ENCODE measurements around the gene NCAM1. TPM values are rescaled to one million over a fixed set of nuclear protein-coding genes. Genes with fewer than 3 reads are reported as not detected.

NCAM1 gene
- total and polyA plus RNA-seq, 4 experiments from 2014 or later: 0.39 TPM; not detected in 3

DNA sequence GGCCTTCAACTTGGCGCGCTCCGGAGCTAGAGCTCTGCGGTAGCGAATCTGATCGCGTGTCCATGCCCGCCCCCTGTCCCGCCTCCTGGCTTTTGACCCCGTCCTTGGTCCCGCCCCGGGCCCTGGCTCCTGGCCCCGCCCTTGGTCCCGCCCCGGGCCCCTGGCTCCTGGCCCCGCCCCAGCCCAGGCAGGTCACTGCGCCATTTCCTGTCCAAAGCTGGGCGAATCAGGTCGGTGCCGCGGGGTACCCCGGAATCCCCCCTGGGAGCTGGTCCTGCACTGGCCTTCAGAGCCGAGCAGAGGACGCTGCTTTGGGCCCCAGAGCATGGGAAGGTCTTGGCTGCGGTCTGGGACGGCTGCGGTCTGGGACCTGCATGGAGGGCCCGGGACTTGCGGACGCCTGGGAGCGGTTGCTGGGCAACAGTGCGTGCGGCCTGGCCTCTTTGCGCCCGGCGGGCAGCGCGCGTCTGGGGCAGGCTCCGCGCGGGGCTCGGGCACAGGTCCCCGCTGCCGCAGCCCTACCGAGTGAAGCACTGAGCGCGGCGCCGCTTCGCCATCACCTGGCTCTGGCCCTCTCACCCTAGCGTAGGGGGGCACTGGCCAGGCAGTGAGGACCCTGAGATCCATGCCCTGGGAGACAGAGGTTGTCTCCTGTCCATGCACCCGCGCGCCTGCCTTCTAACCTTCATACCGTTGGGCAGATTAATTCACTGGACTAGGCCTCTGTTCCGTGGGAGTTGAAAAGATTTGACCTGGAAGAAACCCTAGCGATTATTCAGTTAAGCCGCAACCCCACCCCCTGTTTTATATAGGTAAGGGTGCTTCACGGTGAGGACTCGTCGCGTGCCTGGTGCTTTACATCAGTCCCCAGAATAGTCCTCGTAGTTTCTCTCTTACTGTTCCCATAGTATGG lies 353.4 kb downstream of the NCAM1 start, which contains the start of gene TTC12:
Gene TTC12 (plus strand): TSS at position 195 of the 913 bp plus-strand sequence. CDS start 1,675 bp downstream, outside the sequence.
- ChIA-PET CTCF (ENCODE audit: partially characterized antibody) (interaction anchor here (0.6 to 2.1 kb wide), 7 partner anchors 10 to 1095 kb away, joined by 3 to 11 read pairs (median 3); no protein-coding TSS in a partner anchor), POLR2A (ENCODE audit: partially characterized antibody) (interaction anchor here (0.6 to 1.2 kb wide), 8 partner anchors 8 to 1388 kb away, joined by 3 to 5 read pairs (median 3); no protein-coding TSS in a partner anchor)
- peaks cover 25 to 33% of the 10 kb centered on the region in 2 donors for H3K36me3 Mint-ChIP-seq
- H3K4me3 Mint-ChIP-seq: peak within 1 kb of the TSS; percentile 79 to 91 (median 88)
- H3K27ac Mint-ChIP-seq: peak within 1 kb of the TSS; percentile 79 to 95 (median 94)
- peaks cover 27 to 52% (median 38%) of the 10 kb centered on the region in 4 donors for H3K4me1 Mint-ChIP-seq
- H3K27me3 Mint-ChIP-seq: no peaks in the 10 kb centered on the region
- peaks cover 20% of the 10 kb centered on the region for H3K4me1 ChIP-seq (ENCODE audit: insufficient read depth, low read length)
- H3K27me3 ChIP-seq (ENCODE audit: insufficient read depth, low read length): no peaks in the 10 kb centered on the region
- H3K4me3 ChIP-seq (ENCODE audit: low read length in 2 of 2): peak within 1 kb of the TSS; percentile 24 to 84
- H3K9me3 Mint-ChIP-seq: no peaks in the 10 kb centered on the region
- peak within 1 kb of the TSS; percentile 85 for H3K27ac ChIP-seq (ENCODE audit: low read depth, low read length)
- intact Hi-C loops (cut with micrococcal nuclease): loop anchor here (2.0 to 10.0 kb wide), 7 partner anchors 458 to 1440 kb away; partner anchors contain the start of genes ALG9, C11orf71, CFAP68 and FDXACB1
- H3K36me3 ChIP-seq (ENCODE audit: insufficient read depth, low read length): peaks cover 10% of the 10 kb centered on the region
- DNase-seq: peak; percentile 87 to 91 (median 89)
- no peaks in the 10 kb centered on the region for H3K9me3 ChIP-seq (ENCODE audit: control insufficient read depth in 1 of 2, low read length in 2 of 2)

DNA sequence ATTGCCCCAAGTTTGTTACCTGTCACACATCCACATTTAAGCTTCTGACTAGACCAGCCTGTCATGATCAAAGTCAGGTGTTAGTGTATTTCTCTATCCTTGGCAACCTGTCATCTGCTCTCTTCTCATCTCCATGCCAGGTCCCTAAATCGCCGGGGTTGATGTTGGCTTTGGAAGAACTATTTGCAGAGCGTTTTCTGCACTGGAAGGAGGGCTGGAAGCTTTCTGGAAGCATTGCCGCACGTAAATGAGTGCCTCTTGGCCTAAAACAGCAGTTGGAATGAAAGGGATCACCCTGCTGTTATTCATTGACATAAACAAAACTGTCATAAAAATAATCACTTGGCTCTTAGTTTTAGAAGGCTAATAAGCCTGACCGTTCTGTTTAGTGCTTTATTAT lies 354.6 kb downstream of the NCAM1 start:
- peak overlapping the region; percentile 79 to 90 (median 87) for H3K4me3 Mint-ChIP-seq
- H3K4me1 Mint-ChIP-seq: peaks cover 27 to 58% (median 40%) of the 10 kb centered on the region in 4 donors
- H3K27me3 ChIP-seq (ENCODE audit: insufficient read depth, low read length): no peaks in the 10 kb centered on the region
- POLR2A ChIA-PET (ENCODE audit: partially characterized antibody): interaction anchor here (0.6 kb wide), 1 partner anchor 1089 kb away, joined by 4 read pairs; no protein-coding TSS in a partner anchor
- intact Hi-C loops (cut with micrococcal nuclease): loop anchor here (2.0 to 10.0 kb wide), 5 partner anchors 457 to 1441 kb away; partner anchors contain the start of genes ALG9, C11orf71, CFAP68 and FDXACB1
- no peak for DNase-seq
- no peak overlapping the region for H3K27ac ChIP-seq (ENCODE audit: low read depth, low read length)
- no peak overlapping the region for H3K4me3 ChIP-seq (ENCODE audit: low read length in 2 of 2)
- no peaks in the 10 kb centered on the region for H3K9me3 Mint-ChIP-seq
- CTCF ChIA-PET (ENCODE audit: partially characterized antibody): no interaction called here
- no peaks in the 10 kb centered on the region for H3K9me3 ChIP-seq (ENCODE audit: control insufficient read depth in 1 of 2, low read length in 2 of 2)
- peaks cover 10% of the 10 kb centered on the region for H3K36me3 ChIP-seq (ENCODE audit: insufficient read depth, low read length)
- H3K27me3 Mint-ChIP-seq: no peaks in the 10 kb centered on the region
- peak overlapping the region; percentile 79 to 95 (median 93) for H3K27ac Mint-ChIP-seq
- peaks cover 30 to 39% of the 10 kb centered on the region in 2 donors for H3K36me3 Mint-ChIP-seq
- H3K4me1 ChIP-seq (ENCODE audit: insufficient read depth, low read length): peaks cover 20% of the 10 kb centered on the region

GRCh38 chr11:113316256-113316655 lies 355.0 kb downstream of the NCAM1 start:
- no peaks in the 10 kb centered on the region for H3K9me3 Mint-ChIP-seq
- H3K4me1 ChIP-seq (ENCODE audit: insufficient read depth, low read length): peaks cover 20% of the 10 kb centered on the region
- no peaks in the 10 kb centered on the region for H3K9me3 ChIP-seq (ENCODE audit: control insufficient read depth in 1 of 2, low read length in 2 of 2)
- H3K36me3 ChIP-seq (ENCODE audit: insufficient read depth, low read length): peaks cover 10% of the 10 kb centered on the region
- H3K36me3 Mint-ChIP-seq: peaks cover 32 to 39% of the 10 kb centered on the region in 2 donors
- DNase-seq: no peak
- peak overlapping the region in 5 of 7 donors; percentile 12 to 94 (median 57) for H3K27ac Mint-ChIP-seq
- ChIA-PET POLR2A (ENCODE audit: partially characterized antibody) (no interaction called here), CTCF (ENCODE audit: partially characterized antibody) (no interaction called here)
- H3K4me3 ChIP-seq (ENCODE audit: low read length in 2 of 2): no peak overlapping the region
- no peak overlapping the region for H3K27ac ChIP-seq (ENCODE audit: low read depth, low read length)
- H3K4me3 Mint-ChIP-seq: peak overlapping the region in 3 of 8 donors; percentile 24 to 55 (median 47)
- intact Hi-C loops (cut with micrococcal nuclease): loop anchor here (5.0 to 10.0 kb wide), 3 partner anchors 849 to 1441 kb away; partner anchors contain the start of genes ALG9, C11orf71, CFAP68 and FDXACB1
- H3K27me3 Mint-ChIP-seq: no peaks in the 10 kb centered on the region
- H3K27me3 ChIP-seq (ENCODE audit: insufficient read depth, low read length): no peaks in the 10 kb centered on the region
- H3K4me1 Mint-ChIP-seq: peaks cover 27 to 58% (median 40%) of the 10 kb centered on the region in 4 donors

GRCh38 chr11:113317339-113317738 lies 356.1 kb downstream of the NCAM1 start:
- intact Hi-C loops (cut with micrococcal nuclease): loop anchor here (5.0 to 10.0 kb wide), 3 partner anchors 847 to 1443 kb away; partner anchors contain the start of genes ALG9, C11orf71, CFAP68 and FDXACB1
- H3K27me3 ChIP-seq (ENCODE audit: insufficient read depth, low read length): no peaks in the 10 kb centered on the region
- H3K27ac ChIP-seq (ENCODE audit: low read depth, low read length): no peak overlapping the region
- H3K27me3 Mint-ChIP-seq: no peaks in the 10 kb centered on the region
- DNase-seq: no peak
- peak overlapping the region in 1 of 8 donors; percentile 1 for H3K4me3 Mint-ChIP-seq
- H3K36me3 Mint-ChIP-seq: peaks cover 36 to 39% of the 10 kb centered on the region in 2 donors
- POLR2A ChIA-PET (ENCODE audit: partially characterized antibody): no interaction called here
- peak overlapping the region in 4 of 7 donors; percentile 41 to 72 (median 44) for H3K27ac Mint-ChIP-seq
- peaks cover 27 to 62% (median 39%) of the 10 kb centered on the region in 4 donors for H3K4me1 Mint-ChIP-seq
- H3K4me3 ChIP-seq (ENCODE audit: low read length in 2 of 2): no peak overlapping the region
- H3K4me1 ChIP-seq (ENCODE audit: insufficient read depth, low read length): peaks cover 20% of the 10 kb centered on the region
- no peaks in the 10 kb centered on the region for H3K9me3 ChIP-seq (ENCODE audit: control insufficient read depth in 1 of 2, low read length in 2 of 2)
- H3K9me3 Mint-ChIP-seq: no peaks in the 10 kb centered on the region
- CTCF ChIA-PET (ENCODE audit: partially characterized antibody): no interaction called here
- peaks cover 10% of the 10 kb centered on the region for H3K36me3 ChIP-seq (ENCODE audit: insufficient read depth, low read length)

DNA sequence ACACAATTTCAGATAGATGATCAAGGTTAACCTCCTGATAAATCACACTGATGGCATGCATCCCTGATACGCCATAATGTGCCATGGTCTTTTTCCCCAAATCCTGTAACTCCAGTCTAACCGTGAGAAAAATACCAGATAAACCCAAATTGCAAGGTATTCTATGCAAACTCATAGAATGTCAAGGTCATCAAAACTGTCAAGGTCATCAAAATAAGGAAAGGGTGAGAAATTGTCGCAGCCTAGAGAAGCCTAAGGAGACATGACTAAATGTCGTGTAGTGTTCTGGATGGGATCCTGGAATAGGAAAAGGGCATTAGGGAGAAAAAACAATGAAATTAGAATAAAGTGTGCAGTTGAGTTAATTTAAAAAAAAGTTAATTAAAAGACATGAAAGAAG lies 357.9 kb downstream of the NCAM1 start:
- no peak overlapping the region for H3K27ac Mint-ChIP-seq
- H3K27me3 Mint-ChIP-seq: no peaks in the 10 kb centered on the region
- H3K9me3 Mint-ChIP-seq: no peaks in the 10 kb centered on the region
- H3K4me3 Mint-ChIP-seq: no peak overlapping the region
- H3K36me3 Mint-ChIP-seq: peaks cover 45 to 50% of the 10 kb centered on the region in 2 donors
- H3K4me1 Mint-ChIP-seq: peaks cover 17 to 57% (median 30%) of the 10 kb centered on the region in 4 donors
- intact Hi-C loops (cut with micrococcal nuclease): loop anchor here (5.0 to 10.0 kb wide), 3 partner anchors 846 to 1444 kb away; partner anchors contain the start of genes ALG9, C11orf71, CFAP68 and FDXACB1
- ChIA-PET CTCF (ENCODE audit: partially characterized antibody) (no interaction called here), POLR2A (ENCODE audit: partially characterized antibody) (no interaction called here)
- H3K36me3 ChIP-seq (ENCODE audit: insufficient read depth, low read length): peaks cover 10% of the 10 kb centered on the region
- H3K9me3 ChIP-seq (ENCODE audit: control insufficient read depth in 1 of 2, low read length in 2 of 2): no peaks in the 10 kb centered on the region
- DNase-seq: no peak
- peaks cover 7% of the 10 kb centered on the region for H3K4me1 ChIP-seq (ENCODE audit: insufficient read depth, low read length)
- H3K27ac ChIP-seq (ENCODE audit: low read depth, low read length): no peak overlapping the region
- no peaks in the 10 kb centered on the region for H3K27me3 ChIP-seq (ENCODE audit: insufficient read depth, low read length)
- no peak overlapping the region for H3K4me3 ChIP-seq (ENCODE audit: low read length in 2 of 2)

DNA sequence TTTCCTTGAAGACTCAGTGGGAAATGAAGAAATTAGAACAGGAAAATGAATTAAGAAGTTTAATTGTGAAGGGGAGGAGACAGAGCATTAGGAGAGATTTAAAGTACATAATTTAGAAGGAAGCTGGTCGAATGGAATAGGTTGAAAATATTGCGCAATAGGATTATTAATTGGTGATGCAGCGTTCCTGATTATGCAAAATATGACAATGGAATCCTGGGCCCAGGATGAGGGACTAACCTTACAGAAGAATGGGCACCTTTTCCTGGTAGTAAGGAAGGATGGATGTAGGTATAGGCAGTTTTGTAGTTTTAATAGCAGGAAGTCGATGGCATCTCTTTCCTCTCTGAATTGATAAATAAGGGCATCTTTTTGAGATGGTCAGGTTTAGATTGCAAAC lies 360.9 kb downstream of the NCAM1 start:
- H3K4me1 ChIP-seq (ENCODE audit: insufficient read depth, low read length): no peaks in the 10 kb centered on the region
- Mint-ChIP-seq H3K9me3 (no peaks in the 10 kb centered on the region), H3K27ac (peak overlapping the region in 1 of 7 donors; percentile 16), H3K27me3 (no peaks in the 10 kb centered on the region), H3K36me3 (peaks cover 58 to 77% of the 10 kb centered on the region in 2 donors), H3K4me3 (no peak overlapping the region), H3K4me1 (peaks cover 3 to 33% (median 12%) of the 10 kb centered on the region in 4 donors)
- ChIA-PET POLR2A (ENCODE audit: partially characterized antibody) (no interaction called here), CTCF (ENCODE audit: partially characterized antibody) (no interaction called here)
- no peak overlapping the region for H3K27ac ChIP-seq (ENCODE audit: low read depth, low read length)
- intact Hi-C loops (cut with micrococcal nuclease): no loop called here
- no peaks in the 10 kb centered on the region for H3K27me3 ChIP-seq (ENCODE audit: insufficient read depth, low read length)
- H3K4me3 ChIP-seq (ENCODE audit: low read length in 2 of 2): no peak overlapping the region
- peaks cover 30% of the 10 kb centered on the region for H3K36me3 ChIP-seq (ENCODE audit: insufficient read depth, low read length)
- no peaks in the 10 kb centered on the region for H3K9me3 ChIP-seq (ENCODE audit: control insufficient read depth in 1 of 2, low read length in 2 of 2)
- no peak for DNase-seq

GRCh38 chr11:113324250-113324649 lies 363.0 kb downstream of the NCAM1 start:
- DNase-seq: no peak
- Histone ChIP-seq H3K4me3 (ENCODE audit: low read length in 2 of 2) (no peak overlapping the region), H3K36me3 (ENCODE audit: insufficient read depth, low read length) (peaks cover 21% of the 10 kb centered on the region), H3K27me3 (ENCODE audit: insufficient read depth, low read length) (no peaks in the 10 kb centered on the region), H3K4me1 (ENCODE audit: insufficient read depth, low read length) (no peaks in the 10 kb centered on the region), H3K27ac (ENCODE audit: low read depth, low read length) (no peak overlapping the region), H3K9me3 (ENCODE audit: control insufficient read depth in 1 of 2, low read length in 2 of 2) (no peaks in the 10 kb centered on the region)
- Mint-ChIP-seq H3K4me1 (peaks cover 0 to 22% (median 7%) of the 10 kb centered on the region in 4 donors), H3K36me3 (peaks cover 52 to 80% of the 10 kb centered on the region in 2 donors), H3K4me3 (no peak overlapping the region), H3K27me3 (no peaks in the 10 kb centered on the region), H3K27ac (no peak overlapping the region), H3K9me3 (no peaks in the 10 kb centered on the region)
- intact Hi-C loops (cut with micrococcal nuclease): no loop called here
- CTCF ChIA-PET (ENCODE audit: partially characterized antibody): interaction anchor here (0.7 kb wide), 1 partner anchor 18 kb away, joined by 4 read pairs; no protein-coding TSS in a partner anchor
- POLR2A ChIA-PET (ENCODE audit: partially characterized antibody): no interaction called here

All from CD4-positive, alpha-beta memory T cell (primary cell).